ENCODE measurements around the gene MTFMT. TPM values are rescaled to one million over a fixed set of nuclear protein-coding genes. Genes with fewer than 3 reads are reported as not detected.

The MTFMT gene
- total and polyA plus RNA-seq, 9 donors = 11.5 to 30.3 (median 18.9) TPM

GRCh38 chr15:64961013-64961412, 68.4 kb downstream of the MTFMT start:
- 93 to 96% (median 95%) methylated on average over 5 of the region's 5 CpGs for WGBS, 3 donors
- no peak overlapping the region for H3K27ac ChIP-seq
- H3K4me1 ChIP-seq (ENCODE audit: insufficient read depth) = no peaks in the 10 kb centered on the region
- H3K4me3 ChIP-seq = no peak overlapping the region
- TF ChIP-seq POLR2A (IDR thresholded peaks at IDR 0.05) (no peak), EP300 (IDR thresholded peaks at IDR 0.05) (no peak)
- TF ChIP-seq, protein P1, sequence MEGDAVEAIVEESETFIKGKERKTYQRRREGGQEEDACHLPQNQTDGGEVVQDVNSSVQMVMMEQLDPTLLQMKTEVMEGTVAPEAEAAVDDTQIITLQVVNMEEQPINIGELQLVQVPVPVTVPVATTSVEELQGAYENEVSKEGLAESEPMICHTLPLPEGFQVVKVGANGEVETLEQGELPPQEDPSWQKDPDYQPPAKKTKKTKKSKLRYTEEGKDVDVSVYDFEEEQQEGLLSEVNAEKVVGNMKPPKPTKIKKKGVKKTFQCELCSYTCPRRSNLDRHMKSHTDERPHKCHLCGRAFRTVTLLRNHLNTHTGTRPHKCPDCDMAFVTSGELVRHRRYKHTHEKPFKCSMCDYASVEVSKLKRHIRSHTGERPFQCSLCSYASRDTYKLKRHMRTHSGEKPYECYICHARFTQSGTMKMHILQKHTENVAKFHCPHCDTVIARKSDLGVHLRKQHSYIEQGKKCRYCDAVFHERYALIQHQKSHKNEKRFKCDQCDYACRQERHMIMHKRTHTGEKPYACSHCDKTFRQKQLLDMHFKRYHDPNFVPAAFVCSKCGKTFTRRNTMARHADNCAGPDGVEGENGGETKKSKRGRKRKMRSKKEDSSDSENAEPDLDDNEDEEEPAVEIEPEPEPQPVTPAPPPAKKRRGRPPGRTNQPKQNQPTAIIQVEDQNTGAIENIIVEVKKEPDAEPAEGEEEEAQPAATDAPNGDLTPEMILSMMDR (IDR thresholded peaks at IDR 0.05) = no peak
- no peaks in the 10 kb centered on the region for H3K36me3 ChIP-seq
- DNase-seq = no peak
- H3K9me3 ChIP-seq = no peaks in the 10 kb centered on the region
- H3K27me3 ChIP-seq = no peaks in the 10 kb centered on the region
- intact Hi-C loops (cut with DNase I) = no loop called here

DNA sequence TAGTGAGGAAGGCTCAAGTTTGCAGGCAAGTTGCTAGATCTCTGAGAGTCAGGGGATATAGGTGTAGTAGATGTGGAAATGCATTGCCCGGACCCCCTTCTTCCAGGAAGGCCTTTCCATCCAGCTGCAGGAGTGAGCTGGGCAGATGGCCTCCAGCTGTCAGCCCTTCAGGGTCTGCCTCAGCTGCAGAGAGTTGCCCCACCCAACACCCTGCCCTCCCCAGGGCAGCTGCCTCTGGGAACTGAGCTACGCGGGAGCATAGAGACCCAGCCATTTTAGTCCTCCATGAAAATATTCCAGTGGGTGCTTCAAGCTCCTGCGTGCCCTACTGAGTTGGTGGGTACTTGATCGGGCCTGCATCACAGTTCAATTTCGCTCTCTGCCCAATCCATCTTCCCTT, 69.3 kb downstream of the MTFMT start:
- Histone ChIP-seq H3K4me3 (no peak overlapping the region), H3K36me3 (no peaks in the 10 kb centered on the region), H3K9me3 (no peaks in the 10 kb centered on the region), H3K27ac (no peak overlapping the region), H3K4me1 (ENCODE audit: insufficient read depth) (no peaks in the 10 kb centered on the region), H3K27me3 (no peaks in the 10 kb centered on the region)
- TF ChIP-seq POLR2A (IDR thresholded peaks at IDR 0.05) (no peak), EP300 (IDR thresholded peaks at IDR 0.05) (no peak)
- TF ChIP-seq, protein P1 (IDR thresholded peaks at IDR 0.05) = no peak
- no peak for DNase-seq
- intact Hi-C loops (cut with DNase I) = no loop called here
- 93 to 99% (median 96%) methylated on average over 6 of the region's 6 CpGs for WGBS, 3 donors

GRCh38 chr15:64959128-64959527, 70.3 kb downstream of the MTFMT start:
- Histone ChIP-seq H3K4me1 (ENCODE audit: insufficient read depth) (no peaks in the 10 kb centered on the region), H3K9me3 (no peaks in the 10 kb centered on the region), H3K27ac (no peak overlapping the region), H3K36me3 (no peaks in the 10 kb centered on the region), H3K4me3 (no peak overlapping the region), H3K27me3 (no peaks in the 10 kb centered on the region)
- intact Hi-C loops (cut with DNase I) = no loop called here
- no peak for DNase-seq
- WGBS, 3 donors = 92 to 96% (median 96%) methylated on average over 9 of the region's 9 CpGs
- TF ChIP-seq POLR2A (IDR thresholded peaks at IDR 0.05) (no peak), EP300 (IDR thresholded peaks at IDR 0.05) (no peak)
- TF ChIP-seq, protein P1 (IDR thresholded peaks at IDR 0.05) = no peak

GRCh38 chr15:64954395-64954794, 75.0 kb downstream of the MTFMT start:
- 64 to 98% (median 81%) methylated on average over 2 to 3 of the region's 3 CpGs for WGBS, 3 donors
- intact Hi-C loops (cut with DNase I) = no loop called here
- Histone ChIP-seq H3K4me1 (ENCODE audit: insufficient read depth) (no peaks in the 10 kb centered on the region), H3K36me3 (no peaks in the 10 kb centered on the region), H3K9me3 (no peaks in the 10 kb centered on the region), H3K4me3 (no peak overlapping the region), H3K27me3 (no peaks in the 10 kb centered on the region), H3K27ac (no peak overlapping the region)
- TF ChIP-seq, protein P1 (IDR thresholded peaks at IDR 0.05) = no peak
- TF ChIP-seq POLR2A (IDR thresholded peaks at IDR 0.05) = no peak
- no peak for TF ChIP-seq EP300 (IDR thresholded peaks at IDR 0.05)
- no peak for DNase-seq

Data from ovary (tissue), 9 donors.